Cardiac fibroblast (primary cell): ENCODE results near the gene PRC1.
"Not testable (repeated sequence)": the region's sequence is repeated elsewhere in the genome, so short reads cannot be mapped to it uniquely, and the experiment has no call there.

Source experiments
- DNase-seq, 2 donors: peaks; one replicate each; pipeline versions ENCODE4 v3.0.0 to v3.0.0-alpha.2; 2010; ENCODE audit warnings: low read depth in 2 of 2
- H3K4me3 ChIP-seq, 2 donors: replicated peaks in 1 of 2; 1 replicate in 1 of 2; 2 replicates in 1 of 2; pipeline ENCODE4 v1.5.1; 2011; ENCODE audit warnings: low read depth in 2 of 2, low read length in 2 of 2, mild to moderate bottlenecking in 2 of 2, moderate library complexity in 1 of 2
- CTCF ChIP-seq: IDR thresholded peaks from one replicate; pipeline ENCODE4 v1.5.1; 2011; ENCODE audit warnings: low read depth, mild to moderate bottlenecking, low read length, inconsistent platforms

PRC1 gene

GRCh38 chr15:91018158-91018557, 23.8 kb upstream of the PRC1 start:
- no peak for TF ChIP-seq CTCF
- H3K4me3 ChIP-seq: no peak overlapping the region
- no peak for DNase-seq

- DNase-seq: no peak
- TF ChIP-seq CTCF: no peak
- no peak overlapping the region for H3K4me3 ChIP-seq
Observed at GRCh38 chr15:91017716-91018115, 23.4 kb upstream of the PRC1 start.

GRCh38 chr15:91013701-91014100, 19.4 kb upstream of the PRC1 start:
- not testable (repeated sequence) for DNase-seq, H3K4me3 ChIP-seq

GRCh38 chr15:91007266-91007665, 12.9 kb upstream of the PRC1 start:
- no peak for TF ChIP-seq CTCF
- no peak for DNase-seq
- no peak overlapping the region for H3K4me3 ChIP-seq

GRCh38 chr15:91001209-91001608, 6.9 kb upstream of the PRC1 start:
- DNase-seq: no peak
- no peak overlapping the region for H3K4me3 ChIP-seq
- TF ChIP-seq CTCF: no peak

- DNase-seq: no peak
- H3K4me3 ChIP-seq: no peak overlapping the region
- no peak for TF ChIP-seq CTCF
Observed at GRCh38 chr15:90998737-90999136, 4.4 kb upstream of the PRC1 start.

GRCh38 chr15:90994059-90994416, 297 bp downstream of the PRC1 start:
- H3K4me3 ChIP-seq: peak overlapping the region; percentile 99
- TF ChIP-seq CTCF: no peak
- no peak for DNase-seq
